Measurements from ENCODE around the gene CPSF7.

GRCh38 chr11:61404641-61405040, 25.1 kb downstream of the CPSF7 start:
- no peak for TF ChIP-seq CREB1 (IDR thresholded peaks at IDR 0.05; ENCODE audit: low read depth)
- TF ChIP-seq MXI1 (IDR thresholded peaks at IDR 0.05; ENCODE audit: low read depth, low read length), result no peak
- no peak for TF ChIP-seq CTCF (IDR thresholded peaks at IDR 0.05 in 2 of 3, conservative IDR thresholded peaks at IDR 0.05 in 1 of 3; ENCODE audit: control insufficient read depth in 2 of 3, extremely low read depth in 1 of 3, insufficient read depth in 1 of 3, low read depth in 3 of 3, low read length in 3 of 3)
- no peak for TF ChIP-seq RCOR1 (conservative IDR thresholded peaks at IDR 0.05; ENCODE audit: low read depth, low read length)
- TF ChIP-seq POLR2A (IDR thresholded peaks at IDR 0.05; ENCODE audit: low read depth, low read length), result no peak
- TF ChIP-seq ESRRA (IDR thresholded peaks at IDR 0.05; ENCODE audit: low read length), result no peak
- TF ChIP-seq TCF7 (IDR thresholded peaks at IDR 0.05; ENCODE audit: borderline replicate concordance), result no peak
- no peak for TF ChIP-seq EZH2 (IDR thresholded peaks at IDR 0.05; ENCODE audit: borderline replicate concordance, control insufficient read depth, low read depth, low read length)
- no peak for TF ChIP-seq YY1 (IDR thresholded peaks at IDR 0.05; ENCODE audit: low read depth, low read length)
- TF ChIP-seq TARDBP (IDR thresholded peaks at IDR 0.05; ENCODE audit: borderline replicate concordance), result no peak
- no peak for TF ChIP-seq BMI1 (IDR thresholded peaks at IDR 0.05; ENCODE audit: borderline replicate concordance)
